ENCODE measurements around the gene LSM14B.

LSM14B gene

DNA sequence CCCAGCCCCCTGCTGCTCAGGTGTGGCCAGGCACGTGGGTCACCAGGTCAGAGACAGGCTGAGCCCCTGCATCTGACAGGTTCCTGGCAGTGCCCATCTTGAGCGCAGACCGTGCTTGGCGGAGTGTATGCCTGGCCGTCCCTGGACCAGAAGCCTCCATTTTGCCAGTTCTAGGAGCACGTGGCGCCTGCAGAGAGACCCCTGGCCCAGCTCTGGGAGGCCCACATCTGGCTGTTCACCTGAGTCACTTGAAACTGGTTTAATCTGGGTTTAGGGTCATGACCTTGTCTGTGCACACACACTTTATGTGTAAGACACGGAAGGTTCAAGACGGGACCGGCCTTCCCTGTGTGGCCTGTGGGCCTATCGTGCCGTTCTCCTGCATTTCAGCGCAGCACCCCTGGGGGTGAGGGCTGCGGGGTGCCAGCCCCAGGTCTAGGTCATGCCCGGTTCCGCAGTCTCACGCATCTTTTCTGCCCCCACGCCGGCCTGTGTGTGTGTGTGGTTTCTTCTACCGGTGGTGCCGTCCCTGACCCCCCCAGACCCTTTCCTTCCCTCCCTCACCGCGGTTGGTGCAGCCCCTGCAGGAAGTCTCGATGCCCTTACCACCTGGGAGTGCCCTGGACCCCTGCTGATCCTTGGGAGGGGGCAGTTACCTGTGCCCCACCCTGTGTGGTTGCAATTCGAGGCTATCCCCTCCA, 35.3 kb downstream of the LSM14B start:
- Mint-ChIP-seq H3K4me1 (ENCODE audit: low read depth) (peaks cover 12% of the 10 kb centered on the region), H3K27me3 (no peaks in the 10 kb centered on the region), H3K27ac (no peak overlapping the region), H3K9me3 (peaks cover 12% of the 10 kb centered on the region), H3K36me3 (ENCODE audit: low read depth) (peaks cover 42% of the 10 kb centered on the region), H3K4me3 (no peak overlapping the region)

DNA sequence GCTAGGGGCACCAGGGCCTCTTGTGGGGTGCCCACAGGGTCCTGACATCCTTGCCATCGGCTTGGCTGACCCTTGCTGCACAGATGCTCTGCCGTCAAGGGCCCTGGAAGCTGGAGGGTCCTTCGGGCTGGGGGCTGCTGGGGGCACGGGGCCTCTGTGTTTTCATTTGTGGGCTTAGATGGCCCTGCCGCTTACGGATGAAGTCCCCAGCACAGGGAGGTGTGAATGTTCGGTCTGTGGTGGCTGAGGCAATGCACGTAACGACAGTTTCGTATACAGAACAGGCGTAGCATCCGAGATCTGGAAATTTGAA, 35.8 kb downstream of the LSM14B start:
- H3K27ac Mint-ChIP-seq, result no peak overlapping the region
- H3K9me3 Mint-ChIP-seq, result peaks cover 8% of the 10 kb centered on the region
- H3K36me3 Mint-ChIP-seq (ENCODE audit: low read depth), result peaks cover 36% of the 10 kb centered on the region
- H3K27me3 Mint-ChIP-seq, result no peaks in the 10 kb centered on the region
- H3K4me1 Mint-ChIP-seq (ENCODE audit: low read depth), result peaks cover 12% of the 10 kb centered on the region
- no peak overlapping the region for H3K4me3 Mint-ChIP-seq

DNA sequence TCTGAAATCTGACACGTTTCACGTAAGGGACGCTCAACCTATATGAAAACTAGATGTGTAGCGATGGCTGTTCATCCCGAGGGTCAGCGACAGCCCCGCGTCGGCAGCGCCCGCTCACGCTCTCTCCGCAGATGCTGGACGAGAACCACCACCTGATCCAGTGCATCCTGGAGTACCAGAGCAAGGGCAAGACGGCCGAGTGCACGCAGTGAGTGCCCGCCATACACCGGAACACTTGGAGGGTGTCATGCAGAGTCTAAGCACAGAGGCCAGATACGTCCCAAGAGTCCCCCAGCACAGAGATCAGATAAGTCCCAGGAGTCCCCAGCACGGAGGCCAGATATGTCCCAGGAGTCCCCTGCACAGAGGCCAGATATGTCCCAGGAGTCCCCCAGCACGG, 36.3 kb downstream of the LSM14B start:
- no peaks in the 10 kb centered on the region for H3K27me3 Mint-ChIP-seq
- no peak overlapping the region for H3K4me3 Mint-ChIP-seq
- H3K36me3 Mint-ChIP-seq (ENCODE audit: low read depth), result peaks cover 32% of the 10 kb centered on the region

DNA sequence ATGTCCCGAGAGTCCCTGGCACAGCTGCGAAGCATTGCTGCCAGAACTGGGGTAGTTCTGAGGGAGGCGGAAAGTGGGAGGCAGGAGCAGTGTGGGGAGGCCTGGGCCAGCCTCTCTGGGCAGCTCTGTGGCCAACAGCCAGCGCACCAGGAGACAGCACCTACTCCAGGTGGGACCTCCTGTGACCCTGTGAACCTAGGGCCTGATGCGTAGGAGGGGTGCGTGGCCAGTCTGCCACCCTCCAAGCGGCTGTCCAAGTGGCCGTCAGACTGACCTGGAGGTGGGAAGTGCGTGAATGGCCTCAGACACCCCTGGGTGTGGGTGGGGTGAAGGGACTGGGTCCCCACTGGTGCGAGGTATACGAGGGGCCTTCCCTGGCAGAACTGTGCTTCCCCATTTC, 36.8 kb downstream of the LSM14B start:
- Mint-ChIP-seq H3K4me3 (no peak overlapping the region), H3K4me1 (ENCODE audit: low read depth) (peaks cover 12% of the 10 kb centered on the region), H3K9me3 (no peaks in the 10 kb centered on the region), H3K27ac (no peak overlapping the region), H3K27me3 (no peaks in the 10 kb centered on the region), H3K36me3 (ENCODE audit: low read depth) (peaks cover 31% of the 10 kb centered on the region)

More for the DNA sequence above, 36.3 kb downstream of the LSM14B start:
- no peak overlapping the region for H3K27ac Mint-ChIP-seq
- peaks cover 12% of the 10 kb centered on the region for H3K4me1 Mint-ChIP-seq (ENCODE audit: low read depth)
- H3K9me3 Mint-ChIP-seq, result peaks cover 5% of the 10 kb centered on the region

DNA sequence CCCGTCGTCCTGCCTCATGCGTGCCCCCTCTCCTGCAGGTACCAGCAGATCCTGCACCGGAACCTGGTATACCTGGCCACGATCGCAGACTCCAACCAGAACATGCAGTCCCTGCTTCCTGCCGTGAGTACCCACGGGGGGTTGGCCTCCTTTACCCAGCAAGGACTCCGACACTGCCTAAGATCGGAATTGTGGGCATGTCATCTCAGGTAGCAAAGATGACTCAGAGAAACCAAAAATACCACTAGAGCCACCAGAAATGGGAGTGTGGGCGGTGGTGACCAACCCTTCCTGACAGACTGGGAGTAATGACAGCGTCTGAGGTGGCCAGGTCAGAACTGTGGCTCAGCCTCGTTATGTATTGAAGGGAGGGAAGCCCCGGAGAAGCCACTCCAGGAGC, 37.6 kb downstream of the LSM14B start:
- Mint-ChIP-seq H3K4me3 (peak overlapping the region; percentile 23), H3K9me3 (no peaks in the 10 kb centered on the region), H3K27me3 (no peaks in the 10 kb centered on the region), H3K27ac (peak overlapping the region; percentile 48), H3K36me3 (ENCODE audit: low read depth) (peaks cover 23% of the 10 kb centered on the region), H3K4me1 (ENCODE audit: low read depth) (peaks cover 12% of the 10 kb centered on the region)

DNA sequence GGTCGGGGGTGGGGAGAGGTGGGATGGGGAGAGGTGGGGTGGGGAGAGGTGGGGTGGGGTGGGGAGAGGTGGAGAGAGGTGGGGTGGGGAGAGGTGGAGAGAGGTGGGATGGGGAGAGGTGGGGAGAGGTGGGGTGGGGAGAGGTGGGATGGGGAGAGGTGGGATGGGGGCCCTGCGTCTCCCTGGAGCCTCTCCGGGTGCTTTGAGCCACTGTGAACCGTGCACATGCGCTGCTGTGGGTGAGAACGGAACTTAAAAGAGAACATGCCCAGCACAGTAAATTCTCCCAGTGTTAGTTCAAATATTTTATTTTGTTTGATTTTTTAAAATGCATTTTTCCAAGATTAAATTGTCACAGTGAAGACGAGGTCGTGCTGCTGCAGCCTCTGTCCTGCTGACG, 38.0 kb downstream of the LSM14B start:
- Mint-ChIP-seq H3K9me3 (no peaks in the 10 kb centered on the region), H3K27ac (no peak overlapping the region), H3K36me3 (ENCODE audit: low read depth) (peaks cover 23% of the 10 kb centered on the region), H3K4me3 (no peak overlapping the region), H3K4me1 (ENCODE audit: low read depth) (peaks cover 12% of the 10 kb centered on the region), H3K27me3 (no peaks in the 10 kb centered on the region)

DNA sequence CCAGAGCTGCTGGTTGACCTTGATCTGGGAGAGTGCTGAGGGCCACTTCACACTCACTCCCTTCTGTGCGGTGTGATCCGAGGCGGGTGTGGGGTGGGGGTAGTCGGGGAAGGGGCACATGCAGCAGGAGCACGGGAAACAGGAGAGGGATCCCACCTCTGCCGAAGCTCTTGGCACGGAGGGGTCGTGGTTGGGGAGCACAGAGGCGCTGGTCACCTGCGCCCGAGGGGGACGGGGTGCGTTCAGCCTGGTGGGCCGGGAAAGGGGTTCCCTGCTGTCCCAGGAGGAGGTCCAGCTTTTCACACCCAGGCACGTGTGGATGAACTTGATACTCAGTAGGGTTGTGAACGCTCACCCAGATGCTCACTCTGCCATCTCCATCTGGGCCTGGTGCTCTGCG, 38.6 kb downstream of the LSM14B start:
- no peak overlapping the region for H3K27ac Mint-ChIP-seq
- no peaks in the 10 kb centered on the region for H3K9me3 Mint-ChIP-seq
- H3K4me3 Mint-ChIP-seq, result no peak overlapping the region
- no peaks in the 10 kb centered on the region for H3K27me3 Mint-ChIP-seq
- H3K4me1 Mint-ChIP-seq (ENCODE audit: low read depth), result peaks cover 12% of the 10 kb centered on the region
- peaks cover 21% of the 10 kb centered on the region for H3K36me3 Mint-ChIP-seq (ENCODE audit: low read depth)

DNA sequence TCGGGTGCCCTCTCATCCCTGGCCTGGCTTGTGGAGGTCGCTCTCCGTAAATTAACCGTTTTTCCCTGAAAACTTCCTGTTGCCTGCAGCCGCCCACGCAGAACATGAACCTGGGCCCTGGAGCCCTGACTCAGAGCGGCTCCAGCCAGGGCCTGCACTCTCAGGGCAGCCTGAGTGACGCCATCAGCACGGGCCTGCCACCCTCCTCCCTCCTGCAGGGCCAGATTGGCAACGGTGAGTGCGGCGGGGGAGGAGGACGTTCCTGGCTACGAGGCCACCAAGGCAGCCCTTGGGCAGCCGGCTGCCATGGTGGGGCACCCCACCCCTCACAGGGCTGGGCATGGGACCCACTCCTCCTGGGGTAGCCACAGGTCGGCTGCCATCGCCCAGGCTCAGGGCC, 39.1 kb downstream of the LSM14B start:
- Mint-ChIP-seq H3K27me3 (no peaks in the 10 kb centered on the region), H3K4me1 (ENCODE audit: low read depth) (peaks cover 12% of the 10 kb centered on the region), H3K4me3 (no peak overlapping the region), H3K27ac (no peak overlapping the region), H3K9me3 (no peaks in the 10 kb centered on the region), H3K36me3 (ENCODE audit: low read depth) (peaks cover 23% of the 10 kb centered on the region)

DNA sequence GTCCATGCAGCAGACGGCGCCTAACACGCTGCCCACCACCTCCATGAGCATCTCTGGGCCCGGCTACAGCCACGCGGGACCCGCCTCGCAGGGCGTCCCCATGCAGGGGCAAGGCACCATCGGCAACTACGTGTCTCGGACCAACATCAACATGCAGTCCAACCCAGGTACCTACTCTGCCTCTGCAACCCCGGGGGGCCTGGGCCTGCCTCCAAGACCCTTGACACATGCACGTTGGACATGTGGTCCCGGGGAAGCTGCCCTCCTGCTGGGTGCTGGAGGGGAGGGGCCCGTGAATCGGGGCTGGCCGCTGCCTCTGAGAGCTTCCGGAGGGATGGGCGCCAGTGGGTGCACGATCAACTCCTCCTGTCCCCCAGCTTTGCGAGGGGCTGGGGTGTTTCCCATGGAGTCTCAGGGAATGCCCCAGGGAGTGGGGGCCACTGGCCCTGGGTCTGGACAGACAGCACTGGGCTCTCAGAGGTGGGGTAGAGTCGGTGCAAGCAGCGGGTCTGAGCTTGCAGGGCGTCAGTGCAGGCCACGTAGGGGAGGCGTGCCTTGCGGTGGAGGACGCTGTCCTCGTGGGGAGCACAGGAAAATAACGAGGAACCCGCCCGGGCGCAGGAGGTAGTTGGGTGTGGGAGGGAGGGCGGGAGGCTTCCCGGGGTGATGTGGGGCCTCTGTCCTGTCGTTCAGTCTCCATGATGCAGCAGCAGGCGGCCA, 40.6 kb downstream of the LSM14B start:
- Mint-ChIP-seq H3K4me3 (no peak overlapping the region), H3K27me3 (no peaks in the 10 kb centered on the region), H3K4me1 (ENCODE audit: low read depth) (peaks cover 12% of the 10 kb centered on the region), H3K27ac (no peak overlapping the region), H3K36me3 (ENCODE audit: low read depth) (peaks cover 26% of the 10 kb centered on the region), H3K9me3 (no peaks in the 10 kb centered on the region)

DNA sequence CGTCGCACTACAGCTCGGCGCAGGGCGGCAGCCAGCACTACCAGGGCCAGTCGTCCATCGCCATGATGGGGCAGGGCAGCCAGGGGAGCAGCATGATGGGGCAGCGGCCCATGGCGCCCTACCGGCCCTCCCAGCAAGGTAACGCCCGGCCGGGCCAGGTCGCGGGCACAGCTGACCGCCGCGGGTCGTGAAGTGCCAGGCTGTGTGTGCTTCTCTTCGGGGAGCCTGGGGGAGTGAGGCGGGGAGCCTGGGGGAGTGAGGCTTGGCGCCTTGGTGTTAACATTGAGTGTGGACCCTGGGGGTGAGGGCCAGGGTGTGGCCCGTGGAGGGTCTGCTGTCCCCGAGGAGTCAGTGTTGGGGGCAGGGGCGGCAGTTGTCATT, 41.2 kb downstream of the LSM14B start:
- H3K27me3 Mint-ChIP-seq, result no peaks in the 10 kb centered on the region
- peaks cover 12% of the 10 kb centered on the region for H3K4me1 Mint-ChIP-seq (ENCODE audit: low read depth)
- no peaks in the 10 kb centered on the region for H3K9me3 Mint-ChIP-seq
- no peak overlapping the region for H3K4me3 Mint-ChIP-seq
- H3K36me3 Mint-ChIP-seq (ENCODE audit: low read depth), result peaks cover 31% of the 10 kb centered on the region
- no peak overlapping the region for H3K27ac Mint-ChIP-seq

DNA sequence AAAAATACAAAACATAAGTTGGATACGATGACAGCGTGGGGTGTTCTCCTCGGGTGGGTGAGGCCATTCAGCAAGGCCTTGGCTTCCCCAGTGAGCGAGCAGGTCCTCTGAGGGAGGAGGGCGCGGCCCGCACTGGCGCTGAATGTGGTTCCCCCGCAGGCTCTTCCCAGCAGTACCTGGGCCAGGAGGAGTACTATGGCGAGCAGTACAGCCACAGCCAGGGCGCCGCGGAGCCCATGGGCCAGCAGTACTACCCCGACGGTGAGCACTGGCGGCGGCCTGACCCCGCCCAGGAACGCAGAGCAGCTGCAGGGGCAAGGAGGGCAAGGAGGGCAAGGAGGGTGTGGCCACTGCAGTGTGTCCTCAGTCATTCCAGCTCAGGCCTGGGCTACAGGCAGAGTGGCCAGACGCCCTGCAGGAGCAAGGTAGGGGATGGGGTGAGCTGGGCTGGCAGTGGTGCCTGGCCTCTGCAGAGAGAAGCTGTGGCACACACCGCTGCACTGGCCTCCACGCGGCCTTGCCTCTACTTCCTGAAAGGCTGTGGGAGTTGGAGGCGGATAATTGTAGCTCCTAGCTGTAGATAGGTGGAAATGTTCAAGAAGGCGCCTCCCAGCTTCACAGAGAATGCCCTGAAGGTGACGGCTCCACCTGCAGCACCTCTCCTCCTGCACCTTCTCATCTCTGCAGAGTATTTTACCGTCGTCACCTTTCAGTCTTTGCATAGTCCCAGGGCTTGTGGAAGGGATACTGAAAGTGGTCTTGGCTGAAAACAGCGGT, 41.9 kb downstream of the LSM14B start:
- Mint-ChIP-seq H3K27me3 (no peaks in the 10 kb centered on the region), H3K4me1 (ENCODE audit: low read depth) (peaks cover 12% of the 10 kb centered on the region), H3K4me3 (no peak overlapping the region), H3K36me3 (ENCODE audit: low read depth) (peaks cover 34% of the 10 kb centered on the region), H3K9me3 (no peaks in the 10 kb centered on the region), H3K27ac (no peak overlapping the region)

DNA sequence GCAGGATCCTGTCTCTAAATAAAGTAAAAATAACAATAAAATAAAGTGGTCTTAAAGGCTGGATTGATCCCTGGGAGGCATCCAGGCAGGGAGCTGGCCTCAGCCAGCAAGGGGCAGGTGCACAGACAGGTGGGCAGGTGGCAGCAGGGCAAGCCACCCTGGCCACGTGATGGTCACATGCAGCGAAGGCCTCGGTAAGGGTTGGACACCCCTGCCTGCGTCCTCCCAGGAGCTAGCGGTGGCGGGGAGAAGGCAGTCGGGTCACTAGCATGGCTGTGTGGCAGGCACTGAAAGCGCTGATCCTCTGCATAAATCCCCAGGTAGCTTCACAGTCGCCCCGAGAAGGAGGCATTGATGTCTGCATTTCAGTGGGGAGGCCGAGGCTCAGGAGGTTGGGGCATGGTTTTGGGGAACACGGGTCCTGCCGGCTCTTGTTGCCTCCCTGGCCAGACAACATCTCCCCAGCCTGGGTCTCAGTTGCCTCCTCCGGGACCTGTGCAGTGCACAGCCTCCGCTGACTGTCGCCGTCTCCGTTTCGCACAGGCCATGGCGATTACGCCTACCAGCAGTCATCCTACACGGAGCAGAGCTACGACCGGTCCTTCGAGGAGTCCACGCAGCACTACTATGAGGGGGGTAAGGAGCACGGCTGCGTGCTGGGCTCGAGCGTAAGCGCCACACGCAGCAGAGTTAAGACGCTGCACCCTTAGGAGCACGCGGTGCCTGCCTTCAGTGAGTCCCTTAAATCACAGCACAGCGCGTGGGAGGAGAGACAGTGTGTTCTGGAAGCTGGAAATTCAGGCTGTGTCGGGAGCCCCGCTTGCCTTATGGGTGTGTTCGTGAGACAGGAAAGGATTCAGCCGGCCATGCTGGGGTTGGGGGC, 42.8 kb downstream of the LSM14B start:
- no peak overlapping the region for H3K4me3 Mint-ChIP-seq
- H3K9me3 Mint-ChIP-seq, result no peaks in the 10 kb centered on the region
- no peaks in the 10 kb centered on the region for H3K27me3 Mint-ChIP-seq
- peaks cover 31% of the 10 kb centered on the region for H3K36me3 Mint-ChIP-seq (ENCODE audit: low read depth)
- H3K27ac Mint-ChIP-seq, result no peak overlapping the region
- H3K4me1 Mint-ChIP-seq (ENCODE audit: low read depth), result peaks cover 5% of the 10 kb centered on the region

DNA sequence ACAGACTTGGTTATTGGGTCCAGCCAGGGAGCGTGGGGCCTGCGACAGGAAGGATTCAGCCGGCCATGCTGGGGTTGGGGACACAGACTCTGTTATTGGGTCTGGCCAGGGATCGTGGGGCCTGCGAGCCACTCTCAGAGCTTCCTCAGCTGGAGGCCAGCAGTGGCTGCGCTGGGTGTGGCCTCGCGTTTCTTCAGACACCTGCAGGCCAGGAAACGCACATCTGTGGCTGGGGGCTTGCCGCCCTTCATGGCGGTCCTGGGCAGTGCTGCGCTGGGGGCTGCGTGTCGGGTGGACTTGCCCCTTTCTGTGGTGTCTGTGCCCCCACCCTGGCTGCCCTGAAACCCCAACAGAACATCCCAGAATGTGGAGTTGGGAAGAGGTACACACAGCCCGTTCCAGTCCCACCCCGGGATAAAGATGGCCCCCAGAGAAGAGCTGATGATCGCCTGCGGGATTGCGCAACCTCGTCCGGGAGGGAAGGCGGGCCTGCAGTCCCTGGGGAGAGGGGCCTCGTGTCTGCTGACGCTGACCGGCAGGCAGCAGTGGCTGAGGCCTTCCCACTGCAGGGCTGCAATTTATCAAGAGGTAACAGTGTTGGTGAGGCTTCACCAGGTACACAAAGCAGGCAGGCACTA, 43.6 kb downstream of the LSM14B start:
- Mint-ChIP-seq H3K27ac (no peak overlapping the region), H3K27me3 (no peaks in the 10 kb centered on the region), H3K4me3 (no peak overlapping the region), H3K36me3 (ENCODE audit: low read depth) (peaks cover 27% of the 10 kb centered on the region), H3K4me1 (ENCODE audit: low read depth) (no peaks in the 10 kb centered on the region), H3K9me3 (no peaks in the 10 kb centered on the region)

DNA sequence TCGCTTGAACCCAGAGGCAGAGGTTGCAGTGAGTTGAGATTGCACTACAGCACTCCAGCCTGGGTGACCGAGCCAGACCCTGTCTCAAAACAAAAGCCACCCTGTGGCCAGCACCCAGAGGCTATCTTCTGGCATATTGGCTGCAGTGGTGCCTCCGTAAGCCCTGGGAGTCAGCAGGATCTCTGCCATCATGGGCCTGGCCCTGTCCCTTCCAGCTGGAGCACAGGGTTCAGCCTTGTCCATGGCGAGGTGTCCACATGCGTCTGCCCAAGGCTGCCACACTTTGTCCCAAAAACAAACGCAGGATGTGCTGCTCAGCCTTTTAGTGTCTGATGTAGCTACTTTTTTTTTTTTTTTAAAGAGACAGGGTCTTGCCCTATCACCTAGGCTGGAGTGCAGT, 45.2 kb downstream of the LSM14B start:
- Mint-ChIP-seq H3K4me1 (ENCODE audit: low read depth) (no peaks in the 10 kb centered on the region), H3K4me3 (no peak overlapping the region), H3K27me3 (no peaks in the 10 kb centered on the region), H3K9me3 (no peaks in the 10 kb centered on the region), H3K36me3 (ENCODE audit: low read depth) (peaks cover 34% of the 10 kb centered on the region), H3K27ac (no peak overlapping the region)
